HG02588 (cell line): ENCODE measurements around the gene INSIG2.

ENCODE experiments used
- ATAC-seq: cut with Tn5 transposase; IDR thresholded peaks from one replicate; pipeline ENCODE4 v1.9.1; 2021; ENCODE audit warnings: mild to moderate bottlenecking, moderate library complexity; ENCODE audit not compliant: unreplicated experiment

The INSIG2 gene

DNA sequence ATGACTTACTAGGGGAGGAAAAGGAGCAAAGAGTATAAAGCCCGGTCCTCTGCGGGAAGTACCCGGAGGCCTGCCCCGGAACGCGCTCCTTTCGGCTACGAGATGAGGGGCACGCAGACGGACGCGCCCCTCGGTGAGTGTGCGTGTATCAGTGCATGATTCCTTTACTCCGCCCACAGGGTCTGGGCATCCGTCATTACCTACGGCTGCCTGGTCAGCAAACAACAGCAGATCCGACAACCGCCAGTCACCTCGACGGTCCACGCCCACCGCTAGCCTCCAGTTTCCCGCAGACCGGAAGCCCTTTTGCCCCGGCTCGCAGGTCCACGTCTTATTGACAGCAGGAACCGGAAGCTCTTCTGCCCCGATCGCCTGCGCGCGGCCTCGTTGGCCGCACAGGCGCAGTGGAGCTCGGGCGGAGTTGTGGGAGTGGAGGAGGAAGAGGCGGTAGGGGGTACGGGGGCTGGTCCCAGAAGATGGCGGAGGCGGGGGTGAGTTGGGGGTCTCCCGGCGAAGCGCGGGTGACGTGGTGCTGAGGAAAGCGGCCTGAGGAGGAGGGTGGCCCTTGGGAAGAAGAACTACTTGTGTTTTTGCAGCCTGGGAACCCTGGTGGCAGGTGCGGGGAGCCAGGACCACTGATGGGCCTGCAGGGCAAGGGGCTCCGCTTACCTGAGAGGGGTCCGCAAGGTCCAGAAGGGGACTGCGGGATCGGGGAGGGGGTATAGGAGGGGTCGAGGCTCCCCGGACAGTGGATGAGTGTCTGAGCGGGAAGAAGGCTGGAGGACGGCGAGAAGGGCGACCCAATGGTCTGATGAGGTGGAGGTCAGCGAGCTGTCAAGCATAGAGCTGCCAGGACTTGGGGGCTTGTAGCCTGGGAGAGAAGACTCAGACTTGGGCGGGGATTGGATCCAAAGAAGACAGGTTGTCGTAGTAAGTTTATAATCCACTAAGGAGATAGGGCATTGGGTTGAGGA is at the start of gene INSIG2:
Gene INSIG2 (plus strand): TSS at position 421 of the 974 bp plus-strand sequence. CDS start 8,086 bp downstream, outside the sequence.
- peak; percentile 96 for ATAC-seq

DNA sequence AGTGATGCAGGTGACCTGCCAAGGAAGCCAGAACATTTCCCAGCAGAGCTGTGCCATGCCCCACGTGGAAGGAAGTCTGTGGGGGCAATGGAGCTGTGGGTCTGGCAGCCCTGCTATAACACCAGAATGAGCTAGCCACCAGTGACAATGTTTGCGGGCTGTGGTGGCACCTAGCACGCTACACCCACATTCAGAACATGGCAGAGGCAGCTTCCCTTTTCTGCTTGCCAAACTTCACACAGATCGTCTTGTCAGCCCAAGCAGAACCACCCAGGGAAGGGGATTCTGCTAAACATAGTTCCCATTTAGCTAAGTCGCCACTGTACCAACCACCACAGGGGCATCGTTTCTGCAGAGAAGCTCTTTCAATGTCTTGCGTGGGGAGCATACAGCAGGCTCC is 47.4 kb upstream of the INSIG2 start:
- no peak for ATAC-seq

DNA sequence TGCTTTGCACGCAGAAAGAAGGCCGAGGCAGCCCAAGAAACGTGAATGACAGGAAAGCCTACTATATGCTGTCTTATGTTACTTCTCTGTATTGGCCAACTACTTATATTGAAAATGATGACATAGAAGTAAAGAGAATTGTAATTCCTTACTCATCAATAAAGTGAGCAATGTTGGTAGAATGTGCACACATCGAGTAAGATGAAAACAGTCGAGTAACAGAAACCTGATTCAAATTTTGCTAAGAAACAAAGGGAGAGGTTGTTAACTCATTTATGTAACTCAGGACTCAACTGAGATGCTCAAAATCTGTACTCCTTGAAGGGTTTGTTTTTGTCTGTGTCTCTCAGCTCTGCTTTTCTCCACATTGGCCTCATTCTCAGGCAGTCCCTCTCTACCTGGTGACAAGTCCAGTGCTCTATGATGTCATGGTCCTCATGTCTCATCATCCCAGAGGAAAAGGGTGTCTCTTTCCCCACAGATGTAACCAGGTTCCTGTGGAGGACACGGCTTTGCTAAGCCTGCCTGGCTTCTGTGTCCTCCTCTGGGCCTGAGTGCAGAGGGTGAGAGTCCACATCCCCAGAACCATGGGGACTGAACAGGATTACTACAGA is 44.1 kb upstream of the INSIG2 start:
- ATAC-seq, result no peak

DNA sequence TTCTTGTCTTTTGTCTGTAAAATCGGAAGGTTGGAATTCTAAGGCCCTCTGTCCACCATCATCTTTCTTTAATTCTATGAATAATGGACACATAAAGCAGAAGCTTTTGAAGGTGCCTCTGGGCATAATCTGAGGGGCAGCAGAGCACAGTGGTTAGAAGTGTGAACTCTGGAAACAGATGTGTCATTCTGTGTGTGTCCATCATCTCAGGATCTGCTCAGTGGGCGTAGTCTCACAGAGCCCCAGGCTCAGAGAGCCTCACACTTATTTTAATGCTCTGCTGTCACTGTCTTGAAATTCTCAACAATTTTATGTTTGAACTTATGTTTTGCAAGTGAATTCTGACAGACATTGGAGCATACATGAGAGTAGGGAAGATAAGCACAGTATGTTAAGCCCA is 43.4 kb upstream of the INSIG2 start:
- no peak for ATAC-seq

DNA sequence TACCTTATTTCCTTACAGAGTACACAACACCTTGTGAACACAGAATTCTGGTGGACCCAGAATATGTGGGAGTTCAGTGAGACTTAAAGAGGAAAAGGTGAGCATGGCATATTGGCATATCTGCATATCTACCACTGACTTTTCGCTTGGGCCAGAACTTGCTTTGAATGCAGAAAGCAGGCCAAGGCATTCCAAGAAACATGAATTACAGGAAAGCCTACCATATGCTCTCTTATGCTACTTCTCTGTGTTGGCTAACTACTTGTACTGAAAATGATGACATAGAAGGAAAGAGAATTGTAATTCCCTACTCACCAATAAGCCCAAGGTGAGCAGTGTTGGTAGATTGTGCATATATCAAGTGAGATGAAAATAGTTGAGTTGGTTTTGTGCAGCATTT is 43.0 kb upstream of the INSIG2 start:
- ATAC-seq, result no peak

DNA sequence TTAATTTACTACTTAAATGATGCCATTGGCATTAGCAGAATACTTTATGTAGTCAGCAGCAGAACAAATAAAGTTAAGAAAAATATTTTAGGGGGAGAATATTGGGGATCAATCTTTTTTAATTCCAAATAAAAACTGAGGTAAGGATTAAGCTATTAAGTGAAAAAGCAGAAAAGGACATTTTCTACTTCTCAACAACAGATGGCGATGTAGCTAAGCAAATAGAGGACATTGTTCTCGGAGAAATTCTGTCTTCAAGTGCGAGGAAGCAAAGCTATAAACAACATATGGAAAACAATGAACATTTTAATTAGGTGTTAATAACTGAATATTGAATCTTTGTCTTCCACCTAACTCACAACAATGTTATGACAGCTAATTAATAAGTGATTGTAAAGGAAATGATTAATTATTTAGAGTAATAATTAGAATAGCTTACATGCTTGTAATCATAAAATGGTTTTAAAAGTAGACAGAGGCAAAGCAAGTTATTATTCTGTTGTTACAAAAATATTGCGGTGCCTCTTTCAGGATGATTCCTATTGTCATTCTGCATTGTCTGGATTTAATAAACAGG is 41.5 kb upstream of the INSIG2 start:
- ATAC-seq, result no peak

DNA sequence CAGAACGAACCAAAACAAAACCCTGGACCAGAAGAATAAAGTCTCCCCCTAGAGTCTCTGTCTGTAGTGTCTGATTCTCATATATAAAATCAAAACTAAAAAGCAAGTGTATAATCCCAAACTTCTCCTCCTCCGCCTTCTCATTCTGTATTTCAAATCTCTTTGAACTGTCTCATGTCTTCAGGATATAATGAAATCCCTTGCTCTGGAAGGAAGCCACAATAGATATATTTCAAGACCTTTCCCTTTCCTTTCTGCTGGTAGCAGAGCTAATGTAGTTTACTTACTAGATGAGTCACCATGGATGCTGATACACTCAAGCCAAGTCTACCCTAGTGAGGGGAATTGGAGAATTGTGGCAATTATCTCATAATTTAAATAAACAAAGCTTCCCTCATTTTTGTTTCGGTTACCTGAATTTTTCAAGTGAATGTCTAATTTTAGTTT is 40.9 kb upstream of the INSIG2 start:
- ATAC-seq, result no peak

DNA sequence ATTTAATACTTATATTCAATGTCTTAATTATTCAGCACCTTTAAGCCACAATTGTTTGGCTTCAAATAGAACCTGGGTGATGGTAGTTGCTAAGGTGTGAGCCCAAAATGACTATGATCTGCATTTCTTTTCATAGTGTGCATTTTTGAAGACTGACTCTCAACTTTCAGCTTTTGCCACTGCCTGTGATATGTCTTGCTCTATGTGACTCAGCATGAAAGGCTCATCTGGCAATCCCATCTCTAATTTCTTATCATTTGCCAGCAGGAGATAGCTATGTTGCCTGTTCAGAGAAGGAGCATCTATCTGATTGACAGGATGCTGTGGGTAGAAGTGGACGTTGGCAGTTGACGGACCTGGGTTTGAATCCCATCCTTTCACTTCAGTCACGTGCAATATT is 39.9 kb upstream of the INSIG2 start:
- no peak for ATAC-seq

DNA sequence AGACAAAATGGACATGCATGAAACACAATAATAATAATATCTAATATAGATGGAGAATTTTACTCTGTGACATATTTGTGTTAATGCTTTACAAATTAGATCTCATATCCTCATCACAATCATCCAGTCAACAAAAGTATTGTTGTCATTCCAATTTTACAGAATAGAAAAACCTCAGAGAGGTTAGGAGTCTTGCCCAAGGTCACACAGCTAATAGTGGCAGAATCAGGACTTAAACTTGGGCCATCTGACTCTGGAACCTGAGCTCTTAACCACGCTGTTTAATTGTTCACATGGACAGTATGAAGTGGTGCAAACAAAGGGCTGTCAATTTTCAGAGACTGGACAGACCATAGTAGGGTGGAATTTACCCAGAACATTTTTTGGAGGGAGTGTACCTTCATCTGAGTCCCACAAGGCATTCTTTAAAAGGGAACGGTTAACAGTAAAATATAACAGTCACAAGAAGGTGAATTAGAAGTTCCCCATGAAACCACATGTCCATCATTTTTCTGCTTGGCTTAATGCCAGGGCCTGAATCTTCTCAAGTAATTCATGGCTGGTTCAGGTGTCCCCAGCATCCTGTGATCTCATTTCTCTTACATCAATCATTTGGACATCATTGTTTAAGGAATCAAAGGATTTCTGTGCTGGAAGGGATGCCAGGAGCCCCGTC is 39.0 kb upstream of the INSIG2 start:
- ATAC-seq, result peak; percentile 14

DNA sequence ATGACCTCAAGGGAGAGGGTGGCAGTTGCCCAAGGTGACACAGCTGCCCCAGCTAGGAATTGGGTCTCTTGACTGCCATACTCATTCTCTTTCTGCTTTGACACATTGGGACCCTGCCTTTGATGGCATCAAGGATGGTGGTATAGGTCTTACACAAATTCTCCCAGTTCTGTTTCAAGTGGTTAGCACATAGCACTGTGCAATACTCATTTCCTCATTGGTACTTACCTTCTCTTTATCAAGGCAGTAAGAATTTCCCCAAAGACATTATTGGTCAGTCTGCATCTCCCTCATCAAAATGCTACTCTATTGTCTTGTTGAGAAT is 38.5 kb upstream of the INSIG2 start:
- peak; percentile 76 for ATAC-seq

DNA sequence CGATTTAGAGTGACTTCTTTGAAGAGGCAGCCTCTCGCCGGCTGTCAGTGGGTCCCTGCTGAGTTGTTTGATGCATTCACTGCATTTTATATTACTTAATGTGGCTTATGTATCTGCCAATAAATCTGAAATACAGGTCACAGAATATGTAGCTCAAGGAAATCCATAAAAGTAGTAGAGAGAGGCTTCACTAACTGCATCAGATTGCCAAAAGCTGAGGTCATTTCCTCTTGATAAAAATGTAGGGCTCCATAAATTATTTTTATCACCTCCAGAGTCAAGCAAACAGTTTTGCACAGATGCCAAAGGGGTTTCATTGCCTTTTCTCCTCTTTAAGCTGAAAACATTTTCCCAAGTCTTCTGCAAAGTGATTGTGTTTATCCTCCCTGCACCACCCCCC is 37.9 kb upstream of the INSIG2 start:
- ATAC-seq, result no peak

DNA sequence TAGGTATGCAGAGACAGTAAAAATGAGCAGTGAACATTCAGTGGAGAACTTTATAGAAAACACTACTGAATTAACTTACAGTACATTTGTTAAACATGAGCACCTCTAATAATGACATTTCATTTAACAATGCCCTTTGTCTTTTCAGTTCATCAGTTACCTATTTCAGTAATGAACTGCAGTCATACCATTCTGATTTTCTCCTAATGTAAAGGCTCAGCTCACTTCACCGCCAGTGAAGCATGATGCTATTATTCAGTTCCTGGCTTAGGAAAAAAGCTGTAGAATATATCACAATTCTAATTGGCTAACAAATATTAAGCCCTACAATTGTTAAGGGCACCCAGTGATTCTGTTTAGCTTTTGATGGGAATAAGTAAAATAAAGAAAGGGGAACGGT is 37.3 kb upstream of the INSIG2 start:
- no peak for ATAC-seq

DNA sequence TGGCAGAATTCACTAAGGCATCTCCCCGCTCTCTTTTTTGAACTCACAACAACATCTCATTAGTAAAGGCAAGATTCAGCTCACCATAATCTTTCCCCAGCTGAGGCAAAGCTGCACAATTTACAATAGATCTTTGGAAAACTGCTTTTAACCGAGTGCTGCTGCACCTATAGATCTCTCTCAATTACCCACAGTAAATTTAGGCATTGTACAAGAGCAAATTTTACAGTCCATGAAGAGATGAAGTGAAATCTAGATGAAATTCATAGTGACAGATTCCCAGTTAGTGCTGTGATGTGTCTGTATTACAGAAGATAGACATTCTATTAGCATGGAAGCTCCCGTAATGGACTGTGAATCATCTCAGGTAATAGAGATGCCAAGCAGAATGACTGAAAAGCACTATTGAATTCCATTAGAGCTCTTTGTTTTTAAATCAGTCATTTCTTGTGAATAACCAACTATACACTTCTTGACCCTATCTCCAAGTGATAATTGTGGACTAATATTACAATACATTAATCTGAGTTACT is 36.4 kb upstream of the INSIG2 start:
- no peak for ATAC-seq

DNA sequence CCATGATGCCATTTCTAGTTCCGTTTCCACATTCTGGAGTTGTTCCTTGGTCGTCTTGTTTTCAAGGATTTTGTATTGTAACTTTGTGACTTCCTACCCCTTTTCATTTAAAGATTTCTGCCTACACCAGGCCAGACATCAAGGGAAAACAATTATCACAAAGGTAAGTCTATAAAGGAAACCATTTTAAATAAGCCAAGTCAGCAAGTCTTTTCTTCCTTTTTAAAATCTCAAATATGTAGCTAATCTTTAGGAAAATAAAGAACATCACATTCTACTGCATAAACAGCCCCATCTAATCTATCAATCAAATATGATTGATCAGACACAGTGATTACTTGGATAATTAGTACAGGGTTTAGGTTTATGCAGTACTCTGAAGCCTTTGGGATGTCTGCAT is 35.8 kb upstream of the INSIG2 start:
- no peak for ATAC-seq

DNA sequence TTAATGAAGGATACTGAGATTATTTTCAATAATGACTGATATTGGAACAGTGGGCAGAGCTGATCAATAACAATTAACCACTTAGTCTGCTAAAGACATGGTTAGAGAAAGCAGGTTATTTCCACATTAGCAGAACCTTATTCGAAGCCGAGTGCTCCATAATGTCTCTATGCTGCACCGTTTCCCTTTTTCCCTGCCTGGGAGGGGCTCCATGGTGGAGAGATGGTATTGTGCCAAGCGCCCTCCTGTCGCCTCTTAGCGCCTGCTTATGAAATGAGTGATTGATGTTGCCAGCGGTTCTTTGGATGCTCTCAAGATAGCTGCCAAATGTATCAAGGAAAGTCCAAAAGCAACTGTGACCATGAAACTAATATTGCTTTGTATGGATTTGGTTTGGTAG is 34.6 kb upstream of the INSIG2 start:
- ATAC-seq, result no peak

DNA sequence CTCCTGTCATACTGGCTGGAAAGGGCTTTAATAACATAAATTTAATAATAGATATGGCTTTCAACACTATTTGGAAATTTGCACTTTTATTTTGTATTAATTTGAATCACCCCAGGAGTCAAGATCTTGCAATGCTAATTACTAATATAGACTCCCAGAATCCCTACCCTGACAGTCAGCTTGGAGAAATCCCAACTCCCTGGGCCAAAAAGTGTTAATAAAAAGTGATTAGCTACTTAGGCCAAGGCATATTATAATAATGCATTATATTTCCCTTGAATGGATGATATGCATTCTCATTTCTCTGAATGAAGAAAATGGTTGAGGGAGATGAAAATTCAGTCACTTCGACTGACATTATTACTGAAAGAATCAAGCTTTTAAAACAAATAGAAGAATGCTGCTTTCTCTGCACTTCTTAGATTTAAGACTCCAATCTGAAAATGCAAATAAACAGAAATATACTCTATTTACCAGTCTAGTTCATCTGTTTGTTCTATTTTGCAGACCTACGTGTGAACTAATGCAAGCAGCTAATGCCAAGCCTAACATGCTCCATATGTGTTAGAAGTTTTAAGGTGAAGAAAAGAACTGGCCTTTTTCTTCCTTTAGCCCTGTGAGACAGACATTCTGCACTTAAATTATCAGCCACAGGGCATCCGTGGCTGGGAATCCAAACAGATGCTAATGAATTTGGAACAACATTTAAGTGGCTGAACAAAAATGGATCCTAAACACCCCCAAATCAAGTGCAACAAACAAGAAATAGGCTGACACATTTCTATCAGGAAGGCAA is 33.9 kb upstream of the INSIG2 start:
- no peak for ATAC-seq

DNA sequence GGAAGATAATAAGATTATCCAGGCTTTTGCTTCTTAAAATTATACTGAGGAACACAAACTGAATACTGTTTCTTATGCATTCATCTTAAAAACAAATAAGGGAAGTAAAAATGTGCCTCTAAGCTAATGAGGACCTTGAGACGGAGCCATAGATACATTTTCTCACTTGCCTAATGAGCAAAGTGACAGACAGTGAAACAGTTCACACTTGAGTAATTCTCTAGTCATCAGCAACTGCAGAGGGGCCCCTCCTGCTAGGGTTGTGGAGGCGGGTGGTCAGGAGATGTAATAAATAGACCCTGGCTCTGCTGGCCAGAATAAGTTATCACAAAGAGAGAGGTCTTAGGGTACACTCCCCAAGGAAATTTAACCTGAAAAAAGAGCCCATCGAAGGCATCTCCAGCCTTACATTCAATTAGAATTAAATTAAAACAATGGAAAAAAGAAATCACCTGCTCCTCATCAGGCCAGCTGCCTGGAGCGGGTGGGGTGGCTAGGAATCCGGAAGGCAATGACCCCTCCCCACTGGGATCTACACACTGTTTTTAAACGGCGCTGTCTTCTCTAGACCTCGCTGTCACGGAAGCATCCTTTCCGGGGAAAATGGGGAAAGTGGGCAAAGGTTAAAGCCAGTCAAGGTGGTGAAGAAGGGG is 32.6 kb upstream of the INSIG2 start:
- ATAC-seq, result peak; percentile 83

DNA sequence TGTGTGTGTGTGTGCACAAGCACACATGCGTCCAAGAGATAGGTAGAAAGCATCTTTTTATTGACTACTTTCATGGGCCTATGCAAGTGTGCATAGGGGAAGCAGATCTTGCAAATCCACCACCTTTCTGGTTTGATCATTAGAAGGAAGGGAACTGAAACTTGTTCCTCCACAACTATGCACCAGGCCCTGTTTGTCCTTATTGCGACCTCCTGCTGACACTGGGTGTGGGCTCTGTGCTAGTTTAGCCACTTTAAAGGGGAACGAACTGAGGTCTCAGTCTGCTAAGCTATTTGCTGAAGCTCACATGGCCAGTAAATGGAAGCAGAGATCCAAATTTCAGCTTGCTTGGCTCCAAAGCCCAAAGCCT is 32.1 kb upstream of the INSIG2 start:
- peak; percentile 85 for ATAC-seq

DNA sequence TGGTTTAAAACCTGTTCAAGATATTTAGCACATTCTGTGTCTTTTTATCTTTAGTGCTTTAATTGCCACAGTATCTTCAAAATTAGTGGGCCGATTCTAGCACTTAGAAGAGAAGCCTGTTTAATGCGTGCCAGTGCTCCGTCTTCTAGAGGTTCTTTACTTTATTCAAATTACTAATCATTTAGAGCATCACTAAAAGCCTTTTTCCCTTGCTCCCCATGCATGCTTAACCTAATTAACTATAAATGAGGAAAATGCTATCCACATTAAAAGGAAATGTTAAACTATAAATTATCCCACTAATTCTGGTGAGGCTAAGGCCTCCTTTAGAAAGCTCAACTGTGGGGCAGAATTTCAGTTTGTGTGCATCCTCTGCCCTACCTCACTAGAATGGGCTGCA is 31.5 kb upstream of the INSIG2 start:
- ATAC-seq, result no peak

DNA sequence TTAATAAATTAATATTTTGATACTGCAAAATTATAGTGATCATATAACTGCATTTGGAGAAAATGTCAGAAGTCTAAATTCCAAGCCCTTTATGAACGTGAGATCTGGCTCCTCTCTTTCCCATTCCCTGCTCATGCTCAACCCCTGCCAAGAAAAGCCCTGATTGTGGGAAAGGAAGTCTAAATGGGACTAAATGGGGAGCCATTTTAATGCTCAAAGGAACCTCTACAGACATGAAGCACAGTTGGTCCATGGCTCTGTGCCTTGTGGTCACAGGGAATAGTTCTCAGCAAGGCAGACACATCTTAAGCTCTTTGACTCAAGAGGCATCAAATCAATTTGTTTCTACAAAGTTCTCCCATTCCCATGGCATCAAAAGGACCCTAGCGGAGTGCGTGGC is 29.3 kb upstream of the INSIG2 start:
- ATAC-seq, result no peak
